DOHH2 (cell line): ENCODE measurements around the gene XKR3.

Experiments
- EZH2phosphoT487 ChIP-seq: fragments of 200-600 bp; sonication (generic); IDR thresholded peaks from 2 replicates; pipeline ENCODE4 v1.6.1; 2017; ENCODE audit warnings: borderline replicate concordance, mild to moderate bottlenecking, antibody characterized with exemption, low read length, moderate library complexity, mixed read lengths
- TF ChIP-seq, protein P1 (sequence below): fragments of 200-600 bp; sonication (generic); IDR thresholded peaks from one replicate; pipeline ENCODE4 v1.5.1; 2014; ENCODE audit warnings: antibody characterized with exemption, mild to moderate bottlenecking, low read depth, low read length; ENCODE audit not compliant: poor library complexity, severe bottlenecking

GRCh38 chr22:16804882-16805281 is 20.3 kb downstream of the XKR3 start:
- TF ChIP-seq, protein P1, sequence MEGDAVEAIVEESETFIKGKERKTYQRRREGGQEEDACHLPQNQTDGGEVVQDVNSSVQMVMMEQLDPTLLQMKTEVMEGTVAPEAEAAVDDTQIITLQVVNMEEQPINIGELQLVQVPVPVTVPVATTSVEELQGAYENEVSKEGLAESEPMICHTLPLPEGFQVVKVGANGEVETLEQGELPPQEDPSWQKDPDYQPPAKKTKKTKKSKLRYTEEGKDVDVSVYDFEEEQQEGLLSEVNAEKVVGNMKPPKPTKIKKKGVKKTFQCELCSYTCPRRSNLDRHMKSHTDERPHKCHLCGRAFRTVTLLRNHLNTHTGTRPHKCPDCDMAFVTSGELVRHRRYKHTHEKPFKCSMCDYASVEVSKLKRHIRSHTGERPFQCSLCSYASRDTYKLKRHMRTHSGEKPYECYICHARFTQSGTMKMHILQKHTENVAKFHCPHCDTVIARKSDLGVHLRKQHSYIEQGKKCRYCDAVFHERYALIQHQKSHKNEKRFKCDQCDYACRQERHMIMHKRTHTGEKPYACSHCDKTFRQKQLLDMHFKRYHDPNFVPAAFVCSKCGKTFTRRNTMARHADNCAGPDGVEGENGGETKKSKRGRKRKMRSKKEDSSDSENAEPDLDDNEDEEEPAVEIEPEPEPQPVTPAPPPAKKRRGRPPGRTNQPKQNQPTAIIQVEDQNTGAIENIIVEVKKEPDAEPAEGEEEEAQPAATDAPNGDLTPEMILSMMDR, result no peak
- TF ChIP-seq EZH2phosphoT487, result no peak
